AG04450 (cell line): ENCODE results near the gene HES2. TPM values are rescaled to one million over a fixed set of nuclear protein-coding genes. Genes with fewer than 3 reads are reported as not detected.
"Not testable (repeated sequence)": the region's sequence is repeated elsewhere in the genome, so short reads cannot be mapped to it uniquely, and the experiment has no call there.

Experiments used
- CTCF ChIA-PET: fragments of 300-600, 350-600 bp; formaldehyde crosslinking; extraction: SDS; loops from one replicate; lab custom pipeline; 2022; ENCODE audit warnings: antibody characterized with exemption, inconsistent platforms; lab: Charles Lee
- POLR2A ChIA-PET: fragments of 350-600 bp; formaldehyde crosslinking; extraction: SDS; loops from one replicate; lab custom pipeline; 2021; ENCODE audit warnings: antibody characterized with exemption, inconsistent platforms; lab: Yijun Ruan, JAX
- DNase-seq: peaks from one replicate; pipeline ENCODE4 v3.0.0-alpha.2; 2011; ENCODE audit warnings: low read depth, low spot score
- H3K27ac ChIP-seq: one replicate; pipeline ENCODE4 v1.5.1; 2012; ENCODE audit warnings: low read depth, low read length, control low read depth
- H3K27me3 ChIP-seq: one replicate; pipeline ENCODE4 v1.6.0; 2012; ENCODE audit warnings: low read length; ENCODE audit not compliant: control insufficient read depth, insufficient read depth
- H3K4me3 ChIP-seq: 2 replicates; pipeline ENCODE4 v1.5.1; 2011; ENCODE audit warnings: mild to moderate bottlenecking, low read depth, low read length, control low read depth
- H3K9me3 ChIP-seq: 2 replicates; pipeline ENCODE4 v1.5.1; 2012; ENCODE audit warnings: low read length; ENCODE audit not compliant: control insufficient read depth, insufficient read depth
- polyA plus RNA-seq: library from polyadenylated mRNA; depleted of rRNA; stranded (reverse); fragments of >200 nt; gene quantifications from 2 replicates; pipeline ENCODE4 v1.2.3, GENCODE V29; 2011
- TF ChIP-seq, protein P1 (sequence below): IDR thresholded peaks from 2 replicates; pipeline ENCODE4 v1.5.1; 2011; ENCODE audit warnings: low read depth, low read length, control low read depth, inconsistent platforms

The HES2 gene
- polyA plus RNA-seq, 1 experiment, result not detected

GRCh38 chr1:6460301-6461050 is 40.8 kb upstream of the HES2 start:
- POLR2A ChIA-PET, result interaction anchor here (0.6 kb wide), 1 partner anchor 17 kb away, joined by 9 read pairs; no protein-coding TSS in a partner anchor
- H3K27ac ChIP-seq, result no peak overlapping the region
- H3K27me3 ChIP-seq, result peaks cover 25% of the 10 kb centered on the region
- H3K4me3 ChIP-seq, result no peak overlapping the region
- TF ChIP-seq, protein P1, sequence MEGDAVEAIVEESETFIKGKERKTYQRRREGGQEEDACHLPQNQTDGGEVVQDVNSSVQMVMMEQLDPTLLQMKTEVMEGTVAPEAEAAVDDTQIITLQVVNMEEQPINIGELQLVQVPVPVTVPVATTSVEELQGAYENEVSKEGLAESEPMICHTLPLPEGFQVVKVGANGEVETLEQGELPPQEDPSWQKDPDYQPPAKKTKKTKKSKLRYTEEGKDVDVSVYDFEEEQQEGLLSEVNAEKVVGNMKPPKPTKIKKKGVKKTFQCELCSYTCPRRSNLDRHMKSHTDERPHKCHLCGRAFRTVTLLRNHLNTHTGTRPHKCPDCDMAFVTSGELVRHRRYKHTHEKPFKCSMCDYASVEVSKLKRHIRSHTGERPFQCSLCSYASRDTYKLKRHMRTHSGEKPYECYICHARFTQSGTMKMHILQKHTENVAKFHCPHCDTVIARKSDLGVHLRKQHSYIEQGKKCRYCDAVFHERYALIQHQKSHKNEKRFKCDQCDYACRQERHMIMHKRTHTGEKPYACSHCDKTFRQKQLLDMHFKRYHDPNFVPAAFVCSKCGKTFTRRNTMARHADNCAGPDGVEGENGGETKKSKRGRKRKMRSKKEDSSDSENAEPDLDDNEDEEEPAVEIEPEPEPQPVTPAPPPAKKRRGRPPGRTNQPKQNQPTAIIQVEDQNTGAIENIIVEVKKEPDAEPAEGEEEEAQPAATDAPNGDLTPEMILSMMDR, result no peak
- CTCF ChIA-PET, result interaction anchor here (1.7 to 2.0 kb wide), 2 partner anchors 23 to 25 kb away, joined by 4 to 5 read pairs; no protein-coding TSS in a partner anchor
- H3K9me3 ChIP-seq, result peaks cover 10% of the 10 kb centered on the region; the same call in 1 of the 2 replicates
- no peak for DNase-seq

DNA sequence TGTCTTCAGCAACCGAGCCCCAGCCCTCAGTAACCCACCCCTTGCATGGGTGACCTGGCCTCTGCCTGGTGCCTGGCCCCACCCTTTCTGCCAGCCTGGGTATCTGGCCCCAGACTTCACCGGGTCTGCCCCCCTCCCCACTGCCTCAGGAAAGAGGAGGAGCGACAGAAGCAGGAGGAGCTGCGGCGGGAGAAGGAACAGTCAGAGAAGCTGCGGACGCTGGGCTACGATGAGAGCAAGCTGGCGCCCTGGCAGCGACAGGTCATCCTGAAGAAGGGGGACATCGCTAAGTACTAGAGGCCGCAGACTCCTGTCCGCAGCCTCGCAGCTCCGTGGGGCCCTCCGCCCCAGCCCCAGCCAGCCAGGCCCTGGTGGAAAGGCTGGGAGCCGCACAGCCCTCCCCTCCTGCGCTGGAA is 40.1 kb upstream of the HES2 start:
- TF ChIP-seq, protein P1, result no peak
- DNase-seq, result no peak

GRCh38 chr1:6456800-6457466 is 37.2 kb upstream of the HES2 start:
- no peak overlapping the region for H3K27ac ChIP-seq
- ChIA-PET CTCF (interaction anchor here (0.6 kb wide), 1 partner anchor 96 kb away, joined by 3 read pairs; no protein-coding TSS in a partner anchor), POLR2A (no interaction called here)
- H3K27me3 ChIP-seq, result peaks cover 45% of the 10 kb centered on the region
- no peak overlapping the region for H3K4me3 ChIP-seq
- TF ChIP-seq, protein P1, result no peak
- peaks cover 6% of the 10 kb centered on the region; the same call in 1 of the 2 replicates for H3K9me3 ChIP-seq
- no peak for DNase-seq

More for the DNA sequence above, 40.1 kb upstream of the HES2 start:
- Histone ChIP-seq H3K27me3 (peaks cover 27% of the 10 kb centered on the region), H3K9me3 (peaks cover 10% of the 10 kb centered on the region; the same call in 1 of the 2 replicates), H3K27ac (no peak overlapping the region), H3K4me3 (no peak overlapping the region)
- POLR2A ChIA-PET, result interaction anchor here (0.6 kb wide), 1 partner anchor 18 kb away, joined by 9 read pairs; no protein-coding TSS in a partner anchor
- CTCF ChIA-PET, result interaction anchor here (1.7 to 2.0 kb wide), 2 partner anchors 23 to 26 kb away, joined by 4 to 5 read pairs; no protein-coding TSS in a partner anchor

GRCh38 chr1:6455752-6456520 is 36.2 kb upstream of the HES2 start:
- H3K27ac ChIP-seq, H3K9me3 ChIP-seq, POLR2A ChIA-PET, H3K4me3 ChIP-seq, DNase-seq: not testable (repeated sequence)
- CTCF ChIA-PET, result interaction anchor here (0.6 kb wide), 1 partner anchor 95 kb away, joined by 3 read pairs; no protein-coding TSS in a partner anchor
- peaks cover 51% of the 10 kb centered on the region for H3K27me3 ChIP-seq
